IMR-90 (cell line): ENCODE results near the gene C21orf91. TPM values are rescaled to one million over a fixed set of nuclear protein-coding genes. Genes with fewer than 3 reads are reported as not detected.

Experiments
- ATAC-seq: fragments of 200-7000 bp; cut with Tn5 transposase; 2 replicates; pipeline ENCODE4 v1.9.1; 2020; ENCODE audit warnings: low read depth, mild to moderate bottlenecking, moderate library complexity
- BruUV-seq: library from RNA; stranded (reverse); fragments of 400-500 nt; replicated peaks from 2 replicates; lab custom pipeline; 2021; lab: Mats Ljungman, UMichigan
- CTCF ChIA-PET: fragments of 300-600 bp; formaldehyde crosslinking; extraction: SDS; loops from one replicate; lab custom pipeline; 2021; ENCODE audit warnings: antibody characterized with exemption; lab: Yijun Ruan, JAX
- POLR2A ChIA-PET: fragments of 300-600 bp; sonication (Branson Sonifier 250); formaldehyde crosslinking; loops from one replicate; lab custom pipeline; 2022; ENCODE audit warnings: antibody characterized with exemption; ENCODE audit not compliant: unreplicated experiment; lab: Charles Lee
- DNase-seq: peaks from one replicate; pipeline ENCODE4 v3.0.0; 2013
- H2AFZ ChIP-seq: replicated peaks from 2 replicates; pipeline ENCODE3; 2013; ENCODE audit warnings: low read length, mild to moderate bottlenecking; ENCODE audit not compliant: poor library complexity
- H2AK5ac ChIP-seq: 2 replicates; pipeline ENCODE4 v1.6.1; 2013; ENCODE audit warnings: low read depth, low read length, inconsistent platforms
- H2AK9ac ChIP-seq: replicated peaks from 2 replicates; pipeline ENCODE3; 2013; ENCODE audit warnings: mild to moderate bottlenecking, low read depth, low read length, moderate library complexity; ENCODE audit not compliant: poor library complexity
- H2BK120ac ChIP-seq: 2 replicates; pipeline ENCODE4 v1.6.1; 2013; ENCODE audit warnings: low read depth, low read length, inconsistent platforms
- H2BK15ac ChIP-seq: 3 replicates; pipeline ENCODE4 v1.6.1; 2013; ENCODE audit warnings: low read depth, low read length, inconsistent platforms
- H2BK20ac ChIP-seq: 2 replicates; pipeline ENCODE4 v1.6.1; 2013; ENCODE audit warnings: low read depth, mild to moderate bottlenecking, inconsistent platforms, low read length, moderate library complexity
- H2BK5ac ChIP-seq: 2 replicates; pipeline ENCODE4 v1.6.1; 2013; ENCODE audit warnings: mild to moderate bottlenecking, low read depth, low read length, inconsistent platforms; ENCODE audit not compliant: poor library complexity, severe bottlenecking
- H3K14ac ChIP-seq: replicated peaks from 2 replicates; pipeline ENCODE4 v1.6.1; 2013; ENCODE audit warnings: low read depth, low read length, inconsistent platforms
- H3K18ac ChIP-seq: 2 replicates; pipeline ENCODE4 v1.6.1; 2013; ENCODE audit warnings: low read depth, low read length, control low read depth
- H3K23ac ChIP-seq: 2 replicates; pipeline ENCODE4 v1.6.1; 2013; ENCODE audit warnings: low read depth, low read length, inconsistent platforms
- H3K27ac ChIP-seq: 2 replicates; pipeline ENCODE4 v1.5.1; 2013; ENCODE audit warnings: mild to moderate bottlenecking, control low read depth, low read length; ENCODE audit not compliant: insufficient read depth
- H3K27me3 ChIP-seq: 2 replicates; pipeline ENCODE4 v1.6.1; 2013; ENCODE audit warnings: low read length; ENCODE audit not compliant: control insufficient read depth, insufficient read depth
- H3K36me3 ChIP-seq: 2 replicates; pipeline ENCODE4 v1.6.1; 2013; ENCODE audit warnings: low read length, mixed read lengths; ENCODE audit not compliant: control insufficient read depth, insufficient read depth
- H3K4ac ChIP-seq: 2 replicates; pipeline ENCODE4 v1.6.1; 2013; ENCODE audit warnings: low read depth, low read length, inconsistent platforms
- H3K4me1 ChIP-seq: 2 replicates; pipeline ENCODE4 v1.6.1; 2013; ENCODE audit warnings: low read length, mixed read lengths; ENCODE audit not compliant: control insufficient read depth, insufficient read depth
- H3K4me2 ChIP-seq: 2 replicates; pipeline ENCODE4 v1.6.1; 2013; ENCODE audit warnings: low read depth, mild to moderate bottlenecking, control low read depth, low read length, moderate library complexity
- H3K4me3 ChIP-seq: 2 replicates; pipeline ENCODE4 v1.5.1; 2013; ENCODE audit warnings: low read depth, mild to moderate bottlenecking, control low read depth, low read length, moderate library complexity; ENCODE audit not compliant: insufficient read depth
- H3K56ac ChIP-seq: 2 replicates; pipeline ENCODE4 v1.6.1; 2013; ENCODE audit warnings: low read length, inconsistent platforms; ENCODE audit not compliant: insufficient read depth; ENCODE audit errors: extremely low read depth
- H3K79me1 ChIP-seq, 2 experiments: 2 replicates each; pipeline ENCODE4 v1.6.1; 2013; ENCODE audit warnings: low read length in 2 of 2, inconsistent platforms in 1 of 2, low read depth in 1 of 2
- H3K9ac ChIP-seq: 2 replicates; pipeline ENCODE4 v1.6.1; 2013; ENCODE audit warnings: low read depth, low read length, control low read depth
- H3K9me1 ChIP-seq: 2 replicates; pipeline ENCODE4 v1.6.1; 2013; ENCODE audit warnings: low read length, inconsistent platforms; ENCODE audit not compliant: insufficient read depth
- H3K9me3 ChIP-seq: 2 replicates; pipeline ENCODE4 v1.6.1; 2013; ENCODE audit warnings: low read length; ENCODE audit not compliant: control insufficient read depth, insufficient read depth
- H4K20me1 ChIP-seq: 2 replicates; pipeline ENCODE4 v1.6.1; 2013; ENCODE audit warnings: low read length, inconsistent platforms; ENCODE audit not compliant: insufficient read depth
- H4K5ac ChIP-seq: 2 replicates; pipeline ENCODE4 v1.6.1; 2013; ENCODE audit warnings: mild to moderate bottlenecking, low read depth, low read length, control low read depth
- H4K8ac ChIP-seq, 2 experiments: 2 replicates each; pipeline ENCODE4 v1.6.1; 2013; ENCODE audit warnings: low read depth in 2 of 2, low read length in 2 of 2, control low read depth in 1 of 2, inconsistent platforms in 1 of 2
- H4K91ac ChIP-seq: 2 replicates; pipeline ENCODE4 v1.6.1; 2013; ENCODE audit warnings: low read depth, low read length, inconsistent platforms; ENCODE audit not compliant: insufficient read depth
- MXI1 ChIP-seq: IDR thresholded peaks from 2 replicates; pipeline ENCODE4 v1.6.1; 2012; ENCODE audit warnings: low read depth, mild to moderate bottlenecking, low read length, moderate library complexity, borderline replicate concordance
- RAD21 ChIP-seq: IDR thresholded peaks from 2 replicates; pipeline ENCODE4 v1.6.1; 2012; ENCODE audit warnings: low read length, improper control_type of control experiment
- SMC3 ChIP-seq: fragments of 150-350 bp; IDR thresholded peaks from 2 replicates; pipeline ENCODE4 v1.6.1; 2016; ENCODE audit warnings: low read depth, mild to moderate bottlenecking, antibody characterized with exemption, low read length, moderate library complexity
- WGBS, 2 experiments: methylation state at CpG; one replicate each; pipeline versions ENCODE4 v1.1.5 to v1.1.7; 2013; ENCODE audit warnings: missing lambda C conversion rate in 2 of 2; ENCODE audit not compliant: insufficient read length in 1 of 2; ENCODE audit errors: extremely low coverage in 2 of 2; 5-methylcytosine and 5-hydroxymethylcytosine counted together
- dilution Hi-C: fragments of 300-500 bp; cut with HindIII; formaldehyde crosslinking; loops from one replicate; pipeline ENCODE4 v1.14.3; 2018; ENCODE audit warnings: low sequenced_read_pairs; ENCODE audit not compliant: unreplicated experiment
- in situ Hi-C: fragments of 300-500 bp; cut with MboI; formaldehyde crosslinking; loops from 3 replicates; pipeline ENCODE4 v1.14.3; 2019; ENCODE audit warnings: low sequenced_read_pairs, inconsistent platforms, mixed read lengths
- intact Hi-C: fragments of 100-400 bp; cut with micrococcal nuclease; formaldehyde crosslinking; loops from 2 replicates; pipeline ENCODE4 v1.10.0; 2022
- polyA plus RNA-seq, 3 experiments: library from polyadenylated mRNA; depleted of rRNA; stranded (reverse); fragments of >200 nt; gene quantifications; 2 replicates each; pipeline ENCODE4 v1.2.3, GENCODE V29; 2012; ENCODE audit warnings: low replicate concordance in 1 of 3
- total RNA-seq: library from RNA; depleted of rRNA; stranded (reverse); fragments of >200 nt; gene quantifications from 2 replicates; pipeline ENCODE4 v1.2.3, GENCODE V29; 2012
- TF ChIP-seq, protein P1 (sequence below): conservative IDR thresholded peaks from 2 replicates; pipeline ENCODE4 v1.5.1; 2012; ENCODE audit warnings: mild to moderate bottlenecking, low read depth, low read length, improper control_type of control experiment

The C21orf91 gene
- total and polyA plus RNA-seq, 2 of the 4 experiments (the other 2 are of a cell fraction): 3.7 to 9.3 TPM

DNA sequence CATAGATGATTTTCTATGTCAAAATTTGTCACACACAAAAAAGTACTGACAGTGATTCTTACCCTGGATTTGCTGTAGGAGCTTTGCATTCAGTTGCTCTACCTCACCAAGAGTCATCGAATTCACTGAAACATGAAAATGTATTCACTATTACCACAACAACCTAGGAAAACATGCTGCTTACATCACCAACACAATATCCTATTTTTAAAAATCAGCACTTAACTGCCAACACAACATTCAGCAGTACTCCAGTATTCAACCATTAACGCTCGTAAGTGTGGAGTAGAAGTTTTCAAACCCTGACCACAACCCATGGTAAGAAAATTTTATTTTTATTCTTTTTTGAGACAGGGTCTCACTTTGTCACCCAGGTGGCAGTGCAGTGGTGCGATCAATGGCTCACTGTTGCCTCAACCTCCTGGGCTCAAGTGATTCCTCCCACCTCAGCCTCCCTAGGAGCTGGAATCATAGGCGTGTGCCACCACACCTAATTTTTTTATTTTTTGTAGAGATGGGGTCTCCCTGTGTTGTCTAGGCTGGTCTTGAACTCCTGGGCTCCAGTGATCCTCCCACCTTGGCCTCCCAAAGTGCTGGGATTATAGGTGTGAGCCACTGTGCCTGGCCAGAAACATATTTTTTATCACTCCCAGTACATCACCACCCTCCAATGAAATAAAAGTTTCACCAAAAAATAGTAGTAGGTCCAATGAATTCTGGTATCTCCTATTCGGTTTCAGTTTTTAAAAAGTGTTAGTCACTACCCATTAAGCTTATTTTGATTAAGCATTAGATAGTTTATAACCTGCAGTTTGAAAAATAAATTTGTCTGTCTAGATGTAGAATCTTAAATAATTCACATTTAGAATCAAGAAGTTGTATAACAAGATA is 23.8 kb downstream of the C21orf91 start:
- Histone ChIP-seq H3K27me3 (no peaks in the 10 kb centered on the region), H2AK9ac (no peak overlapping the region), H3K4me2 (no peak overlapping the region), H3K9me1 (peaks cover 3% of the 10 kb centered on the region; the same call in 1 of the 2 replicates), H3K56ac (no peak overlapping the region), H3K4ac (no peak overlapping the region), H4K20me1 (no peaks in the 10 kb centered on the region), H3K36me3 (peaks cover 2% of the 10 kb centered on the region), H2AFZ (no peak overlapping the region), H3K18ac (no peak overlapping the region), H3K23ac (no peak overlapping the region), H3K4me3 (no peak overlapping the region), H2BK20ac (no peak overlapping the region), H4K8ac (no peak overlapping the region), H3K14ac (no peak overlapping the region), H2BK5ac (no peak overlapping the region), H2BK15ac (no peak overlapping the region), H3K4me1 (peaks cover 5% of the 10 kb centered on the region), H4K91ac (no peak overlapping the region), H4K5ac (no peak overlapping the region), H3K9me3 (no peaks in the 10 kb centered on the region), H3K27ac (no peak overlapping the region), H3K9ac (no peak overlapping the region), H3K79me1 (peaks cover 4 to 7% of the 10 kb centered on the region in 2 experiments; a peak in 3 of 4 replicates), H2AK5ac (no peak overlapping the region), H2BK120ac (no peak overlapping the region)
- BruUV-seq: no TSS peak
- intact Hi-C loops: no loop called here
- no CpG with 5 or more reads among the region's 6 CpGs for WGBS, 2 experiments
- ChIA-PET CTCF (no interaction called here), POLR2A (no interaction called here)
- ATAC-seq (no peak), DNase-seq (no peak)
- TF ChIP-seq MXI1 (no peak), SMC3 (no peak), RAD21 (no peak)
- TF ChIP-seq, protein P1, sequence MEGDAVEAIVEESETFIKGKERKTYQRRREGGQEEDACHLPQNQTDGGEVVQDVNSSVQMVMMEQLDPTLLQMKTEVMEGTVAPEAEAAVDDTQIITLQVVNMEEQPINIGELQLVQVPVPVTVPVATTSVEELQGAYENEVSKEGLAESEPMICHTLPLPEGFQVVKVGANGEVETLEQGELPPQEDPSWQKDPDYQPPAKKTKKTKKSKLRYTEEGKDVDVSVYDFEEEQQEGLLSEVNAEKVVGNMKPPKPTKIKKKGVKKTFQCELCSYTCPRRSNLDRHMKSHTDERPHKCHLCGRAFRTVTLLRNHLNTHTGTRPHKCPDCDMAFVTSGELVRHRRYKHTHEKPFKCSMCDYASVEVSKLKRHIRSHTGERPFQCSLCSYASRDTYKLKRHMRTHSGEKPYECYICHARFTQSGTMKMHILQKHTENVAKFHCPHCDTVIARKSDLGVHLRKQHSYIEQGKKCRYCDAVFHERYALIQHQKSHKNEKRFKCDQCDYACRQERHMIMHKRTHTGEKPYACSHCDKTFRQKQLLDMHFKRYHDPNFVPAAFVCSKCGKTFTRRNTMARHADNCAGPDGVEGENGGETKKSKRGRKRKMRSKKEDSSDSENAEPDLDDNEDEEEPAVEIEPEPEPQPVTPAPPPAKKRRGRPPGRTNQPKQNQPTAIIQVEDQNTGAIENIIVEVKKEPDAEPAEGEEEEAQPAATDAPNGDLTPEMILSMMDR: no peak
- in situ Hi-C loops: no loop called here
- dilution Hi-C loops: no loop called here
